Stimulated activated naive CD4-positive, alpha-beta T cell (primary cell): ENCODE results near the gene GON4L.
"Not testable (repeated sequence)": the region's sequence is repeated elsewhere in the genome, so short reads cannot be mapped to it uniquely, and the experiment has no call there.

ENCODE experiments used
- DNase-seq, 6 experiments: peaks; one replicate each; lab custom pipeline; 2025; lab: John Stamatoyannopoulos, UW

GON4L gene

DNA sequence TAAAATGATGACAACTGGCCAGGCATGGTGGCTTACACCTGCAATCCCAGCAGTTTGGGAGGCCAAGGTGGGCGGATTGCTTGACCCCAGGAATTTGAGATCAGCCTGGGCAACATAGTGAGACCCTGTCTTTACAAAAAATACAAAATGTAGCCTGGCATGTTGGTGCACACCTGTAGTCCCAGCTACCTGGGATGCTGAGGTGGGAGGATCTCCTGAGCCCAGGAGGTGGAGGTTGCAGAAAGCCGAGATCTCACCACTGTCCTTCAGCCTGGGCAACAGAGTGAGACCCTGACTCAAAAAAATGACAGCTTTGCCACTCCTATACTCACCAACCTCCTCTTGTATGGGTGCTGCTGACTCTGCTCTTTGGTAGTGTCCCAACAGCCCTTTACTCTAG lies 20.9 kb upstream of the GON4L start:
- no peak for DNase-seq

- DNase-seq: no peak
Observed at GRCh38 chr1:155873860-155874259, 16.8 kb upstream of the GON4L start.

- no peak for DNase-seq
Observed at GRCh38 chr1:155872527-155872926, 15.5 kb upstream of the GON4L start.

GRCh38 chr1:155871390-155871789 lies 14.4 kb upstream of the GON4L start:
- DNase-seq: no peak

GRCh38 chr1:155867766-155868165 lies 10.8 kb upstream of the GON4L start:
- no peak for DNase-seq

DNA sequence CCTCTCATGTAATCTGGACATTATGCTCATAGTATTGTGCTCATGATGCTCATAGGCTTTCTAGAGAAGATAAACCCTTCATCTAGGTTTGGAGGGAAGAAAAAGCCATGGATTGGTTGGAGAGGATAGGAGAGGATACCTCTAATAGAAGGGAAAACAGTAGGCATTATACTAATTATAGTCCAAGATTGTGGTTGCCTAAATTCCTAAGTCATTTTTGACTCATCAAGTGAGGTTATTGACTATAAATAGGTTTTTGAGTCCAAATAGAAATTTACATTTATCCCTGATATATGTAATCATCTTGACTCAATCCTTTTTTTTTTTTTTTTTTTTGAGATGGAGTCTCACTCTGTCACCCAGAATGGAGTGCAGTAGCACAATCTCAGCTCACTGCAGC lies 7.4 kb upstream of the GON4L start:
- DNase-seq: no peak

DNA sequence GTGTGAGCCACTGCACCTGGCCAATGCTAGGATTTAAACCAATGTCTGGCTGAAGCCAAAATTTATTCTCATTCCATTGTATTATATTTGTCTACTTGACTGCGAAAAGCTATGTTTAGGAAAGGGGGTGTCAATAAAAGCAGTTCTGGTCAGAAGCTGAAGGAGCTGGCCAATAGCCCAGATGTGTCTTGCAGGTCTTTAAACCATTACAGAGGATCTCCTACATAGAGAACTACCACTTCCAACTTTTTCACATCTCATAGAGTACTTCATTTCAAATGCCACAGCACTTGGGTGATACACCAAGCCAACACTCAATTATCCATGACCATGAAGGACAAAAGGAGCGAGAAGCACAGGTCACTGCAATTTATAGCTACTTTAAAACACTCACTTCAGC lies 4.9 kb upstream of the GON4L start:
- DNase-seq: no peak

DNA sequence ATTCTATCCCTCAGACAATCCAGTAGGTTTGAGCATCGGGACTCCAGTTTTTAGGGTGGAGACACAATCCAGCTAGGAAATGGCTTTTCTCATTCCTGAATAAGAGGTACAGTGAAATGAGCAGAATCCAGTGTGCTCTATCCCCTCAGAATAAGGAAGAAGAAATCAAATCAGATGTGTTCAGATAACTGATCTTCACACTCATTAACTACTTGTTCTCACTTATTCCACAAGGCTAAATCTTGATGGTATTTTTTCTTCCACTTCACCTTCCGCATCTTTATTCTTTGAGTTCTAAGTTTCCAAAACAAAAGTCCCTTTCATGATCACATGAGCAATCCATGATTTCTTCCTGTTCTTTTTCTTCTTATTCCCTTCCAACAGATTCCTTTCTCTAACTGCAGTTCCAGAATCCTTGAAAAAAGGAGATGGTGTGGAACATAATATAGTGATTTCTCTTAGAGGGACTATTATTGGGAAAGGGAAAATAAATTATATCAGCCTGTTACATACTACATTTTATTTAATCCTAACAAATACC lies 4.0 kb upstream of the GON4L start:
- DNase-seq: no peak

DNA sequence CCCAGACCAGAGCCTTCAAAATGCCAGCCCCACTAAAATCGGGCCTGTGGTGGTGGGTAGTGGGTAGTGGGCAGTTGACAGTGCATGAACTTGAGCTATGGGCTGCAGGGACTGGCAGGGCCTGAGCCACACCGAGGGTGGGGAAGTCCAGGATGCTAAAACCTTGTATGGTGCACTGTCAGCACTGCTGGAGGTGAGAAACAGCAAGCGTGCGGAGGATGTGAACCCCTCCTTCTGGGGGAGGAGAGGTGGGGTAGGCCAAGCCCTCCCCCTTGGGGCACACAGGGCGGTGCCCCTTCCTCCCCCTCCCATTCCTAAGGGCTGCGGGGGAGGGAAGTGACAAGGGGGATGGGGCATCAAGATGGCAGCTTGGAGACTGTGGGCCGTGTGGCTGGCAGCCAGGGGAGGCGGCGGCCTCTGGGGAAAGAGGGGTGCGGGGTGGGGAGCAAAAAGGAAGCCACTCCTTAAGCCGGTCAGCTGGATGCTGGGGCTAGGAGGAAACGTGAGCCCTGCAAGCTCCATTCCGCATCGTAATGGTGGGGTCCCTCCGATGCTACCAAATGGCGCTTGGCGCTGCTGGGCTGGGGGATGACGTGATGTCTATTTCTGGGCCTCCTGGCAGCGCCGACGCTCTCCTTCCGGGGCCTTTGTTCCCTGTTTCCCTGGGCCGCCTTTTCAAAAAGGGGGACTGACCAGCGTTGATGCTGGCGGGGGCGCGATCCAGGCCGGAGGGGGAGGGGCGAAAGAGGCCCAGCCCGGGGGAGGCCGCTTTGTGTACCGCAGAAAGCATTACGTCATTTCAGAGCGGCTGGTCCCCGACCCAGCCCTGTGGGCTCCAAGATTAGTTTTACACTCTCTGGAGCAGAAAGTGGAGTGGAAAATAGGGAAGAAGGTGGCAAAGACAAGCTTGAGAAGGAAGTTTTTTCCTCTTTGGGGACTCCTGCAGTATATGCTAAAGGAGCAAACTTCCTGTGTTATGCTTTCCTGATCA lies 3.2 kb upstream of the GON4L start:
- DNase-seq: peak in 1 of 6 experiments; percentile 9

- peak; percentile 83 to 93 (median 88) for DNase-seq
Observed at GRCh38 chr1:155859234-155859829, 2.3 kb upstream of the GON4L start, which contains the start of gene SYT11. SYT11 (plus strand) TSS chr1:155859567; CDS start chr1:155859762, 195 bp downstream.

GRCh38 chr1:155858800-155859233 lies 1.8 kb upstream of the GON4L start:
- no peak for DNase-seq

- DNase-seq: no peak
Observed at GRCh38 chr1:155856257-155856974, 598 bp downstream of the GON4L start.

GRCh38 chr1:155850345-155850744 lies 6.7 kb downstream of the GON4L start:
- DNase-seq: no peak

DNA sequence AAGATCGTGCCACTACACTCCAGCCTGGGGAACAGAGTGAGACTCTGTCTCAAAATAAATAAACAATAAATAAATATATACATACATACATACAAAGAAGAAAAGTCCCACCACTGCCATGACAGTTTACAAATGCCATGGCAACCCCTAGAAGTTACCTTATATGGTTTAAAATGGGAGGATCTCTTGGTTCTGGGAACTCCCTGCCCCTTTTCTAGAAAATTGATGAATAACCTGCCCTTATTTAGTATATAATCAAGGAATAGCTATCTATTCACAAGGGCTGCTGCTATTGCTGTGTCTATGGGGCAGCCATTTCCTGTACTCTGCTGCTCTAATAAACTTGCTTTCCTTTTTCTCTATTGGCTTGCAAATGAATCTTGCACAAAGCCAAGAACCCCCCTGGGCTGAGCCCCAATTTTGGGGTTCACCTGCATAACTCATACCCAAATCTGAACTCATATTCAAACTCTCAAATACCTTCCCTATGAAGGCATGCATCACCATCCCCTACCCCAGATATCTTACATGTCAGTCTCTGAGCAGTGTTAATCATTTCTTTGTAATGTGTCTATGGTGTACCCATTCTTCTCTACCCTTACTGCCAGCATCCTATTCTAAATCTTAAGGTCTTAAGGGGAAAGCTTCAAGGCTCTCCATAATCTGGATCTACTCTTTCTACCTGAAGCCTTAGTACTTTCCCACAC lies 9.0 kb downstream of the GON4L start:
- DNase-seq: no peak

- no peak for DNase-seq
Observed at GRCh38 chr1:155844860-155845421, 12.1 kb downstream of the GON4L start.

GRCh38 chr1:155840386-155840785 lies 16.6 kb downstream of the GON4L start:
- DNase-seq: no peak

- DNase-seq: no peak
Observed at GRCh38 chr1:155835548-155835947, 21.5 kb downstream of the GON4L start.

- DNase-seq: not testable (repeated sequence)
Observed at GRCh38 chr1:155834927-155835399, 22.1 kb downstream of the GON4L start.

- no peak for DNase-seq
Observed at GRCh38 chr1:155834296-155834926, 22.6 kb downstream of the GON4L start.

GRCh38 chr1:155833665-155834295 lies 23.2 kb downstream of the GON4L start:
- DNase-seq: no peak
